HCT116 (cell line): ENCODE measurements around the gene CALHM2. TPM values are rescaled to one million over a fixed set of nuclear protein-coding genes. Genes with fewer than 3 reads are reported as not detected.

ENCODE experiments used
- ATAC-seq: fragments of 200-7000 bp; cut with Tn5 transposase; 2 replicates; pipeline ENCODE4 v1.9.1; 2020; ENCODE audit warnings: mild to moderate bottlenecking, moderate library complexity
- BruUV-seq: library from RNA; stranded (reverse); fragments of 400-500 nt; replicated peaks from 2 replicates; lab custom pipeline; 2021; lab: Mats Ljungman, UMichigan
- CTCF ChIA-PET: fragments of 300-600 bp; sonication (Branson Sonifier 250); formaldehyde crosslinking; loops from one replicate; lab custom pipeline; 2021; ENCODE audit warnings: antibody characterized with exemption; lab: Charles Lee
- POLR2A ChIA-PET: fragments of 300-600, 350-600 bp; sonication (Branson Sonifier 250); formaldehyde crosslinking; loops from one replicate; lab custom pipeline; 2021; ENCODE audit warnings: antibody characterized with exemption; lab: Charles Lee
- RAD21 ChIA-PET, 2 experiments: fragments of 300-600 bp; sonication (Branson Sonifier 250); formaldehyde crosslinking; loops; one replicate each; lab custom pipeline; 2023; ENCODE audit warnings: low total read pairs in 2 of 2; ENCODE audit not compliant: uncharacterized antibody in 2 of 2, unreplicated experiment in 2 of 2, low non-redundant PET in 1 of 2; lab: Charles Lee
- DNase-seq: peaks from one replicate; pipeline ENCODE4 v3.0.0-alpha.2; 2010; ENCODE audit warnings: low read depth, low spot score
- H2AFZ ChIP-seq: fragments of 200-600 bp; shearing (Covaris generic), sonication (generic); 2 replicates; pipeline ENCODE4 v1.6.1; 2017; ENCODE audit warnings: low read depth, mixed run types, mixed read lengths, antibody characterized with exemption, low read length; ENCODE audit not compliant: poor library complexity, severe bottlenecking
- H3K27ac ChIP-seq: 2 replicates; pipeline ENCODE4 v1.5.1; 2012; ENCODE audit warnings: low read depth, low read length
- H3K27me3 ChIP-seq: fragments of 200-600 bp; sonication (generic); 2 replicates; pipeline ENCODE4 v1.6.1; 2016; ENCODE audit warnings: mixed run types, low read length, mixed read lengths; ENCODE audit not compliant: insufficient read depth
- H3K36me3 ChIP-seq, 2 experiments: fragments of 200-500 bp in 1 of 2; fragments of 200-600 bp in 1 of 2; sonication (Bioruptor generic) in 1 of 2; sonication (generic) in 1 of 2; 2 replicates each; pipeline versions ENCODE4 v1.5.1 to v1.6.1; 2014 to 2016; ENCODE audit warnings: low read length in 2 of 2, inconsistent platforms in 1 of 2, mixed read lengths in 1 of 2, mixed run types in 1 of 2; ENCODE audit not compliant: insufficient read depth in 2 of 2, control insufficient read depth in 1 of 2
- H3K4me1 ChIP-seq, 2 experiments: fragments of 200-600 bp in 1 of 2; sonication (generic) in 1 of 2; 2 replicates each; pipeline versions ENCODE4 v1.5.1 to v1.6.1; 2012 to 2017; ENCODE audit warnings: low read length in 2 of 2, inconsistent platforms in 1 of 2, mild to moderate bottlenecking in 1 of 2, mixed read lengths in 1 of 2, mixed run types in 1 of 2, moderate library complexity in 1 of 2; ENCODE audit not compliant: insufficient read depth in 2 of 2, control insufficient read depth in 1 of 2
- H3K4me2 ChIP-seq: fragments of 200-600 bp; sonication (generic); 2 replicates; pipeline ENCODE4 v1.6.1; 2017; ENCODE audit warnings: mixed run types, low read length, mixed read lengths
- H3K4me3 ChIP-seq, 2 experiments: fragments of 200-600 bp in 1 of 2; sonication (generic) in 1 of 2; replicated peaks in 1 of 2; 2 replicates each; pipeline ENCODE4 v1.5.1; 2011 to 2016; ENCODE audit warnings: low read length in 2 of 2, control low read depth in 1 of 2, low read depth in 1 of 2, mild to moderate bottlenecking in 1 of 2, mixed read lengths in 1 of 2, mixed run types in 1 of 2
- H3K79me2 ChIP-seq: fragments of 200-600 bp; sonication (generic); 2 replicates; pipeline ENCODE4 v1.6.1; 2017; ENCODE audit warnings: mild to moderate bottlenecking, mixed run types, low read length, moderate library complexity, mixed read lengths; ENCODE audit not compliant: insufficient read depth
- H3K9ac ChIP-seq: fragments of 200-600 bp; sonication (generic); 2 replicates; pipeline ENCODE4 v1.6.1; 2016; ENCODE audit warnings: low read length, mixed read lengths
- H3K9me2 ChIP-seq: fragments of 200-600 bp; sonication (generic), shearing (Covaris generic); 2 replicates; pipeline ENCODE4 v1.6.1; 2017; ENCODE audit warnings: mixed run types, mild to moderate bottlenecking, moderate library complexity; ENCODE audit not compliant: insufficient read depth
- H3K9me3 ChIP-seq, 2 experiments: fragments of 200-500 bp in 1 of 2; fragments of 200-600 bp in 1 of 2; sonication (Bioruptor generic) in 1 of 2; sonication (generic) in 1 of 2; 2 replicates each; pipeline ENCODE4 v1.6.1; 2014 to 2017; ENCODE audit warnings: low read length in 2 of 2, mixed read lengths in 2 of 2, inconsistent platforms in 1 of 2, low read depth in 1 of 2, mild to moderate bottlenecking in 1 of 2, mixed run types in 1 of 2, moderate library complexity in 1 of 2; ENCODE audit not compliant: control insufficient read depth in 1 of 2, insufficient read depth in 1 of 2
- H4K20me1 ChIP-seq: fragments of 200-600 bp; sonication (generic), shearing (Covaris generic); 2 replicates; pipeline ENCODE4 v1.6.1; 2017; ENCODE audit warnings: mixed run types, mild to moderate bottlenecking, moderate library complexity; ENCODE audit not compliant: insufficient read depth
- CEBPB ChIP-seq: IDR thresholded peaks from 2 replicates; pipeline ENCODE4 v1.6.1; 2012; ENCODE audit warnings: low read depth
- EGR1 ChIP-seq: IDR thresholded peaks from 2 replicates; pipeline ENCODE4 v1.6.1; 2012; ENCODE audit warnings: low read depth
- EZH2 ChIP-seq: fragments of 200-600 bp; sonication (generic); IDR thresholded peaks from 2 replicates; pipeline ENCODE4 v1.6.1; 2017; ENCODE audit warnings: antibody characterized with exemption, mixed run types
- EZH2phosphoT487 ChIP-seq: fragments of 200-600 bp; IDR thresholded peaks from 2 replicates; pipeline ENCODE4 v1.6.1; 2018; ENCODE audit warnings: antibody characterized with exemption, borderline replicate concordance
- JUND ChIP-seq: IDR thresholded peaks from 2 replicates; pipeline ENCODE4 v1.6.1; 2012
- POLR2A ChIP-seq: IDR thresholded peaks from 2 replicates; pipeline ENCODE4 v1.7.0; 2011; ENCODE audit warnings: borderline replicate concordance; ENCODE audit not compliant: insufficient read depth, insufficient read length; ENCODE audit errors: extremely low read depth
- POLR2AphosphoS5 ChIP-seq: IDR thresholded peaks from 2 replicates; pipeline ENCODE4 v1.6.1; 2011; ENCODE audit warnings: mild to moderate bottlenecking, low read depth, low read length, moderate library complexity
- SIN3A ChIP-seq: IDR thresholded peaks from 2 replicates; pipeline ENCODE4 v1.6.1; 2012; ENCODE audit warnings: low read depth
- SRF ChIP-seq: IDR thresholded peaks from 2 replicates; pipeline ENCODE4 v1.6.1; 2012; ENCODE audit warnings: low read depth
- TCF7L2 ChIP-seq: IDR thresholded peaks from 2 replicates; pipeline ENCODE4 v1.7.0; 2011; ENCODE audit warnings: borderline replicate concordance, inconsistent platforms; ENCODE audit not compliant: insufficient read depth, insufficient read length; ENCODE audit errors: extremely low read depth
- YY1 ChIP-seq: IDR thresholded peaks from 2 replicates; pipeline ENCODE4 v1.6.1; 2011; ENCODE audit warnings: low read length, low read depth, moderate library complexity, mild to moderate bottlenecking; ENCODE audit not compliant: insufficient replicate concordance; ENCODE audit errors: extremely low read depth
- ZFX ChIP-seq: fragments of 450-650 bp; IDR thresholded peaks from 2 replicates; pipeline ENCODE4 v1.6.1; 2017
- intact Hi-C: fragments of 100-400 bp; cut with micrococcal nuclease; formaldehyde crosslinking; loops from 2 replicates; pipeline ENCODE4 v1.10.0; 2022
- total RNA-seq: library from RNA; stranded (reverse); gene quantifications from one replicate; pipeline ENCODE4 v1.2.1, GENCODE V29; 2021; ENCODE audit not compliant: unreplicated experiment
- TF ChIP-seq, protein P1 (sequence below): IDR thresholded peaks from 2 replicates; pipeline ENCODE4 v1.6.1; 2012
- TF ChIP-seq, protein P2 (sequence below): IDR thresholded peaks from 2 replicates; pipeline ENCODE4 v1.6.1; 2012

CALHM2 gene
- total RNA-seq, 1 experiment from 2014 or later = 46.1 TPM

DNA sequence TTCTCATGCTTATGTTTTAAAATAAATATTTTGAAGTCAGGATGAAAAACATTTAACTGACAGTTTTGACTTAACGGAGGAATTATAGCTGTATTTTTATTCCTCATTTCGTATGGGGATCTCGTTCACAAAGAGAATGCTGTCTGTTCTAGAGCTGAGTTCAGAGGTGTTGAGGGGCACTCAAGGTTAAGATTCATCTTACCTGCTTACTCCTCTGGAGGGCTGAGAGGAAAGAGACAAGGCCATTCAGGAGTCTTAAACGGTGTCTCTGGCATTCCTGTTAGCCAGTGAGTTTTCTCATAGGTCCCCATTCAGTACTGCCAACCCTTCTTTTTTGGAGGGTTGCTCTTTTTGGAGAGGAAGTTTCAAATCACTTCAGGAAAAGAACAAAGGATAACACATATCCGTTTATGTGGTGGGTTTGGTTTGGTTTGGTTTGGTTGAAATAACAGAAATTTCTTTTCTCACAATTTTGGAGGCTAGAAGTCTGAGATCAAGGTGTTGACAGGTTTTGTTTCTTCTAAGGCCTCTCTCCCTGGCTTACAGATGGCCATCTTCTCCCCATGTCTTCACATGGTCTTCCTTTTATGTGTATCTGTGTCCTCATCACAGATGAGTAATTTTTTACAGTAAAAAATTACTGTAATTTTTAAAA, 23.1 kb downstream of the CALHM2 start:
- peaks cover 77 to 80% of the 10 kb centered on the region in 2 experiments for H3K36me3 ChIP-seq
- no peaks in the 10 kb centered on the region for H3K27me3 ChIP-seq
- no peak overlapping the region for H3K4me3 ChIP-seq
- ChIA-PET POLR2A (no interaction called here), CTCF (no interaction called here), RAD21 (no interaction called here)
- H3K4me1 ChIP-seq = no peaks in the 10 kb centered on the region
- no peak for TF ChIP-seq SIN3A
- TF ChIP-seq EZH2 = no peak
- TF ChIP-seq EZH2phosphoT487 = no peak
- TF ChIP-seq ZFX = no peak
- H3K79me2 ChIP-seq = peaks cover 65% of the 10 kb centered on the region
- no peak overlapping the region for H3K4me2 ChIP-seq
- no peak for ATAC-seq
- H3K9me2 ChIP-seq = no peaks in the 10 kb centered on the region
- intact Hi-C loops = no loop called here
- H2AFZ ChIP-seq = no peak overlapping the region
- no TSS peak for BruUV-seq
- H3K27ac ChIP-seq = no peak overlapping the region
- no peaks in the 10 kb centered on the region for H3K9me3 ChIP-seq
- H3K9ac ChIP-seq = no peak overlapping the region
- no peak for DNase-seq
- no peaks in the 10 kb centered on the region for H4K20me1 ChIP-seq

DNA sequence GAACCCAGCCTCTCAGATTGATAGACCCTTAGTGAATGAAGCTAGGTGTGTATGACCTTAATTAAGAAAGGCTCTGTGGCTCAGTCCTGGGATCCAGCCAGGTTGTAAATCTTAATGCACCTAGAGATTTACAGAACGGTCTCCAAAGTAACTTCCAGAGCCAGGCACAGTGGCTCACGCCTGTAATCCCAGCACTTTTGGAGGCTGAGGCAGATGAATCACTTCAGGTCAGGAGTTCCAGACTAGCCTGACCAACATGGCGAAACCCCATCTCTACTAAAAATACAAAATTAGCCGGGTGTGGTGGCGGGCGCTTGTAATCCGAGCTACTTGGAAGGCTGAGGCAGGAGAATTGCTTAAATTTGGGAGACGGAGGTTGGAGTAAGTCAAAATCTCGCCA, 24.3 kb downstream of the CALHM2 start:
- no TSS peak for BruUV-seq
- H4K20me1 ChIP-seq = no peaks in the 10 kb centered on the region
- RAD21 ChIA-PET = no interaction called here
- H3K9me3 ChIP-seq = no peaks in the 10 kb centered on the region
- intact Hi-C loops = no loop called here
- H3K4me3 ChIP-seq = no peak overlapping the region
- H3K9me2 ChIP-seq = no peaks in the 10 kb centered on the region
- H3K9ac ChIP-seq = no peak overlapping the region
- no peaks in the 10 kb centered on the region for H3K4me1 ChIP-seq
- no peak overlapping the region for H3K4me2 ChIP-seq
- peaks cover 66% of the 10 kb centered on the region for H3K79me2 ChIP-seq
- TF ChIP-seq JUND = no peak
- TF ChIP-seq, protein P1, sequence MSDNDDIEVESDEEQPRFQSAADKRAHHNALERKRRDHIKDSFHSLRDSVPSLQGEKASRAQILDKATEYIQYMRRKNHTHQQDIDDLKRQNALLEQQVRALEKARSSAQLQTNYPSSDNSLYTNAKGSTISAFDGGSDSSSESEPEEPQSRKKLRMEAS = no peak
- no peak for TF ChIP-seq POLR2AphosphoS5
- TF ChIP-seq SIN3A = no peak
- TF ChIP-seq SRF = no peak
- no peak for TF ChIP-seq ZFX
- no peak for TF ChIP-seq EZH2
- no peak for TF ChIP-seq EGR1
- TF ChIP-seq TCF7L2 = no peak
- no peak for TF ChIP-seq POLR2A
- TF ChIP-seq CEBPB = no peak
- no peak for TF ChIP-seq EZH2phosphoT487
- no peak for TF ChIP-seq YY1
- TF ChIP-seq, protein P2, sequence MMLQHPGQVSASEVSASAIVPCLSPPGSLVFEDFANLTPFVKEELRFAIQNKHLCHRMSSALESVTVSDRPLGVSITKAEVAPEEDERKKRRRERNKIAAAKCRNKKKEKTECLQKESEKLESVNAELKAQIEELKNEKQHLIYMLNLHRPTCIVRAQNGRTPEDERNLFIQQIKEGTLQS = no peak
- TF ChIP-seq, all 23 proteins: peak for 0
- ChIA-PET POLR2A (no interaction called here), CTCF (no interaction called here)
- H3K27ac ChIP-seq = no peak overlapping the region
- no peaks in the 10 kb centered on the region for H3K27me3 ChIP-seq
- DNase-seq (no peak), ATAC-seq (no peak)
- peaks cover 78 to 83% of the 10 kb centered on the region in 2 experiments for H3K36me3 ChIP-seq
- H2AFZ ChIP-seq = no peak overlapping the region
